PFSK-1 (cell line): Measurements from ENCODE around the gene HNF4A.

Experiments used
- FOXP2 ChIP-seq: optimal IDR thresholded peaks from 2 replicates; pipeline ENCODE3; 2011; ENCODE audit warnings: borderline replicate concordance, control low read depth, inconsistent platforms; ENCODE audit not compliant: insufficient read depth; ENCODE audit errors: extremely low read length, extremely low read depth
- POLR2AphosphoS5 ChIP-seq: IDR thresholded peaks from 2 replicates; pipeline ENCODE4 v1.6.1; 2012; ENCODE audit warnings: low read depth, mild to moderate bottlenecking, control low read depth, low read length, moderate library complexity
- REST ChIP-seq, 2 experiments: IDR thresholded peaks; 2 replicates each; pipeline versions ENCODE4 v1.6.1 to v1.8.0; 2011 to 2012; ENCODE audit warnings: low read depth in 2 of 2, low read length in 2 of 2, control low read depth in 1 of 2, inconsistent platforms in 1 of 2, mild to moderate bottlenecking in 1 of 2, moderate library complexity in 1 of 2; ENCODE audit not compliant: insufficient read depth in 1 of 2
- SIN3A ChIP-seq: IDR thresholded peaks from 2 replicates; pipeline ENCODE4 v1.6.1; 2012; ENCODE audit warnings: mild to moderate bottlenecking, low read length, moderate library complexity, borderline replicate concordance; ENCODE audit not compliant: insufficient read depth
- TAF1 ChIP-seq: IDR thresholded peaks from 2 replicates; pipeline ENCODE4 v1.6.1; 2012; ENCODE audit warnings: low read length, control low read depth, borderline replicate concordance; ENCODE audit not compliant: insufficient read depth

GRCh38 chr20:44430270-44431065 lies 75.0 kb downstream of the HNF4A start:
- TF ChIP-seq TAF1 = no peak
- no peak for TF ChIP-seq SIN3A
- no peak for TF ChIP-seq POLR2AphosphoS5
- TF ChIP-seq REST (IDR thresholded peaks at IDR 0.05; ENCODE audit: insufficient read depth in 1 of 2, low read depth in 2 of 2, low read length in 2 of 2) = no peak
- no peak for TF ChIP-seq FOXP2
